ENCODE data around the gene MGRN1. TPM values are rescaled to one million over a fixed set of nuclear protein-coding genes. Genes with fewer than 3 reads are reported as not detected.
A peak's percentile ranks its signal among the peaks of the same experiment; 100 is the strongest.

MGRN1 gene
- total RNA-seq, 1 donor from 2014 or later: 91.5 TPM

- H3K4me1 Mint-ChIP-seq (ENCODE audit: low read depth, unreplicated experiment): peaks cover 6% of the 10 kb centered on the region
- peak overlapping the region; percentile 90 for H3K4me2 ChIP-seq (ENCODE audit: low read length)
- no peak for DNase-seq (ENCODE audit: low read depth)
- H3K9me3 Mint-ChIP-seq (ENCODE audit: unreplicated experiment): no peaks in the 10 kb centered on the region
- peaks cover 10% of the 10 kb centered on the region for H3K4me1 ChIP-seq (ENCODE audit: insufficient read depth, low read length)
- peaks cover 22% of the 10 kb centered on the region for H4K20me1 ChIP-seq (ENCODE audit: insufficient read depth, low read length)
- H3K27me3 ChIP-seq (ENCODE audit: insufficient read depth, low read length): no peaks in the 10 kb centered on the region
- FAIRE-seq: no peak
- TF ChIP-seq CTCF (IDR thresholded peaks at IDR 0.05; ENCODE audit: insufficient read depth, low read depth, low read length): no peak
- TF ChIP-seq EZH2 (IDR thresholded peaks at IDR 0.05; ENCODE audit: insufficient read depth, low read length): no peak
- peaks cover 3% of the 10 kb centered on the region for H3K36me3 Mint-ChIP-seq (ENCODE audit: low read depth, unreplicated experiment)
- H3K4me3 ChIP-seq (ENCODE audit: insufficient read depth, low read depth, low read length): peak overlapping the region; percentile 74
- H3K27me3 Mint-ChIP-seq (ENCODE audit: low read depth, unreplicated experiment): no peaks in the 10 kb centered on the region
- peak overlapping the region; percentile 37 for H3K27ac ChIP-seq (ENCODE audit: low read depth, low read length)
- H3K9me3 ChIP-seq (ENCODE audit: insufficient read depth, low read depth, low read length): no peaks in the 10 kb centered on the region
- H3K36me3 ChIP-seq (ENCODE audit: insufficient read depth, low read length): peaks cover 11% of the 10 kb centered on the region
- peaks cover 16% of the 10 kb centered on the region for H3K79me2 ChIP-seq (ENCODE audit: insufficient read depth, low read length)
- peak overlapping the region; percentile 80 for H3K4me3 Mint-ChIP-seq (ENCODE audit: unreplicated experiment)
- peak overlapping the region; percentile 64 for H2AFZ ChIP-seq (ENCODE audit: low read depth, low read length)
- peak overlapping the region; percentile 58 for H3K27ac Mint-ChIP-seq (ENCODE audit: unreplicated experiment)
- H3K9ac ChIP-seq (ENCODE audit: low read length): peak overlapping the region; percentile 74
Measured at GRCh38 chr16:4692460-4693295, 68.1 kb downstream of the MGRN1 start.

DNA sequence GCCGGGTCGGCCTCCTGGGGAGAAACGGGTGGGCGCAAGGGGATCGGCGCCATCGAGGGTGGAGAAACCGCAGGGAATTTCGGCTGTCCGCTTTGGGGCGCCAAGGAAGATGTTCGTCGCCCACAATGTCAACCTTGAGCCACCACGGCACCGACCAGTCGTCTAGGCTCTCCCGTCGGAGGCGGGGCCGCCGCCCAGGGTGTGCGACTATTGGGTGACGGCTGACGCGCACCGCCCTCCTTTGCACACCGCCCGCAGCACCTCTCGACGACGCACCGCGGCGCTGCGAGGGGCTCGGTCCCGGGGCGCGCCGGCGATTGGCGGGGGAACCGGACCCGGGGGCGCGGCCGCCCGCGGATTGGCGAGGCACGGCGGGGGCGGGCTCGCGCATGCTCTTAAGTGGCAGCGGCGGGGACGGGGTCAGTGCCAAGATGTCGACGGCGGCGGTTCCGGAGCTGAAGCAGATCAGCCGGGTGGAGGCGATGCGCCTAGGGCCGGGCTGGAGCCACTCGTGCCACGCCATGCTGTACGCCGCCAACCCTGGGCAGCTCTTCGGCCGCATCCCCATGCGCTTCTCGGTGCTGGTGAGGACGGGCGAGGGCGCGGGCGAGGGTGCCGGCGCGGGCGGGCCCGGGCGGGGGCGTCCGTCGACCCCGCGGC lies 68.8 kb downstream of the MGRN1 start, which contains the start of gene NUDT16L1:
Gene NUDT16L1 (plus strand): TSS at position 267 of the 660 bp plus-strand sequence. CDS start 165 bp downstream, at position 432.
- FAIRE-seq: peak; percentile 47
- Histone ChIP-seq H3K4me1 (ENCODE audit: insufficient read depth, low read length) (peaks cover 10% of the 10 kb centered on the region), H3K27me3 (ENCODE audit: insufficient read depth, low read length) (no peaks in the 10 kb centered on the region), H3K9me3 (ENCODE audit: insufficient read depth, low read depth, low read length) (no peaks in the 10 kb centered on the region), H3K36me3 (ENCODE audit: insufficient read depth, low read length) (peaks cover 11% of the 10 kb centered on the region), H3K4me3 (ENCODE audit: insufficient read depth, low read depth, low read length) (peak within 1 kb of the TSS; percentile 74), H4K20me1 (ENCODE audit: insufficient read depth, low read length) (peaks cover 19% of the 10 kb centered on the region), H3K9ac (ENCODE audit: low read length) (peak within 1 kb of the TSS; percentile 82), H3K4me2 (ENCODE audit: low read length) (peak within 1 kb of the TSS; percentile 90), H2AFZ (ENCODE audit: low read depth, low read length) (peak within 1 kb of the TSS; percentile 64), H3K79me2 (ENCODE audit: insufficient read depth, low read length) (peaks cover 16% of the 10 kb centered on the region), H3K27ac (ENCODE audit: low read depth, low read length) (peak within 1 kb of the TSS; percentile 47)
- no peaks in the 10 kb centered on the region for H3K9me3 Mint-ChIP-seq (ENCODE audit: unreplicated experiment)
- peaks cover 3% of the 10 kb centered on the region for H3K36me3 Mint-ChIP-seq (ENCODE audit: low read depth, unreplicated experiment)
- peak within 1 kb of the TSS; percentile 93 for H3K27ac Mint-ChIP-seq (ENCODE audit: unreplicated experiment)
- H3K4me1 Mint-ChIP-seq (ENCODE audit: low read depth, unreplicated experiment): peaks cover 6% of the 10 kb centered on the region
- no peaks in the 10 kb centered on the region for H3K27me3 Mint-ChIP-seq (ENCODE audit: low read depth, unreplicated experiment)
- H3K4me3 Mint-ChIP-seq (ENCODE audit: unreplicated experiment): peak within 1 kb of the TSS; percentile 91
- TF ChIP-seq EZH2 (IDR thresholded peaks at IDR 0.05; ENCODE audit: insufficient read depth, low read length) (no peak), CTCF (IDR thresholded peaks at IDR 0.05; ENCODE audit: insufficient read depth, low read depth, low read length) (no peak)
- DNase-seq (ENCODE audit: low read depth): peak; percentile 85

All from astrocyte (in vitro differentiated cells and primary cell).